ENCODE data around the gene HECTD1.

GRCh38 chr14:31060253-31060875 is 147.2 kb downstream of the HECTD1 start:
- TF ChIP-seq CTCF (IDR thresholded peaks at IDR 0.05) = no peak
- TF ChIP-seq POLR2AphosphoS5 (IDR thresholded peaks at IDR 0.05) = no peak

Data from upper lobe of left lung (tissue), 4 donors.